GM23338 (cell line): Measurements from ENCODE around the gene NTM. TPM values are rescaled to one million over a fixed set of nuclear protein-coding genes. Genes with fewer than 3 reads are reported as not detected.

ENCODE experiments used
- ATAC-seq: fragments of 200-7000 bp; cut with Tn5 transposase; 3 replicates; pipeline ENCODE4 v1.9.1; 2020
- DNase-seq: peaks from one replicate; pipeline ENCODE4 v3.0.0-alpha.2; 2015; ENCODE audit warnings: low spot score
- H2AFZ ChIP-seq: fragments of 200-600 bp; sonication (generic); 2 replicates; pipeline ENCODE4 v1.8.0; 2016; ENCODE audit warnings: antibody characterized with exemption, mild to moderate bottlenecking, moderate library complexity
- H3F3A ChIP-seq: fragments of 200-600 bp; sonication (generic); replicated peaks from 2 replicates; pipeline ENCODE4 v1.8.0; 2017; ENCODE audit warnings: antibody characterized with exemption, mixed run types, low read depth
- H3K27ac ChIP-seq: fragments of 200-600 bp; sonication (generic); 2 replicates; pipeline ENCODE4 v1.6.1; 2016; ENCODE audit warnings: low read depth
- H3K27me3 ChIP-seq: fragments of 200-600 bp; sonication (generic); 2 replicates; pipeline ENCODE4 v1.8.0; 2016; ENCODE audit warnings: mild to moderate bottlenecking, mixed run types, moderate library complexity; ENCODE audit not compliant: insufficient read depth
- H3K36me3 ChIP-seq: fragments of 200-600 bp; sonication (generic); 2 replicates; pipeline ENCODE4 v1.8.0; 2016; ENCODE audit warnings: mild to moderate bottlenecking; ENCODE audit not compliant: insufficient read depth
- H3K4me1 ChIP-seq: fragments of 200-600 bp; sonication (generic); 2 replicates; pipeline ENCODE4 v1.8.0; 2016; ENCODE audit warnings: mild to moderate bottlenecking, moderate library complexity; ENCODE audit not compliant: insufficient read depth
- H3K4me2 ChIP-seq: fragments of 200-600 bp; sonication (generic); 2 replicates; pipeline ENCODE4 v1.7.1; 2017; ENCODE audit warnings: mixed run types
- H3K4me3 ChIP-seq: fragments of 200-600 bp; sonication (generic); 2 replicates; pipeline ENCODE4 v1.6.1; 2016; ENCODE audit warnings: mixed run types
- H3K79me2 ChIP-seq: fragments of 200-600 bp; sonication (generic); replicated peaks from 2 replicates; pipeline ENCODE4 v1.8.0; 2017; ENCODE audit warnings: mild to moderate bottlenecking; ENCODE audit not compliant: insufficient read depth
- H3K9me2 ChIP-seq: fragments of 200-600 bp; sonication (generic); 2 replicates; pipeline ENCODE4 v1.8.0; 2017; ENCODE audit not compliant: insufficient read depth
- H4K20me1 ChIP-seq: fragments of 200-600 bp; sonication (generic); replicated peaks from 2 replicates; pipeline ENCODE4 v1.8.0; 2017; ENCODE audit warnings: mild to moderate bottlenecking; ENCODE audit not compliant: insufficient read depth
- H3K27ac Mint-ChIP-seq: 2 replicates; pipeline ENCODE4 v1.8.0; 2020; ENCODE audit warnings: inconsistent platforms, mild to moderate bottlenecking, moderate library complexity, mixed read lengths
- H3K27me3 Mint-ChIP-seq: 3 replicates; pipeline ENCODE4 v1.8.0; 2022; ENCODE audit warnings: low read depth, mild to moderate bottlenecking, moderate library complexity, mixed read lengths, inconsistent platforms; ENCODE audit not compliant: insufficient read depth, poor library complexity
- H3K36me3 Mint-ChIP-seq: 3 replicates; pipeline ENCODE4 v1.8.0; 2021; ENCODE audit warnings: low read depth, mild to moderate bottlenecking, inconsistent platforms, moderate library complexity, mixed read lengths
- H3K4me1 Mint-ChIP-seq: 3 replicates; pipeline ENCODE4 v1.8.0; 2020; ENCODE audit warnings: mild to moderate bottlenecking, inconsistent platforms, mixed read lengths
- H3K4me3 Mint-ChIP-seq: 3 replicates; pipeline ENCODE4 v1.8.0; 2021; ENCODE audit warnings: moderate library complexity, mild to moderate bottlenecking, inconsistent platforms, mixed read lengths
- H3K9me3 Mint-ChIP-seq: 3 replicates; pipeline ENCODE4 v1.8.0; 2020; ENCODE audit warnings: moderate library complexity, mild to moderate bottlenecking, inconsistent platforms, mixed read lengths
- EZH2 ChIP-seq: fragments of 200-600 bp; sonication (generic); IDR thresholded peaks from one replicate; pipeline ENCODE4 v1.8.0; 2017; ENCODE audit warnings: antibody characterized with exemption, mild to moderate bottlenecking, low read depth; ENCODE audit not compliant: unreplicated experiment
- JUNB ChIP-seq: IDR thresholded peaks from one replicate; pipeline ENCODE4 v1.6.1; 2016; ENCODE audit warnings: antibody characterized with exemption; ENCODE audit not compliant: unreplicated experiment
- NANOG ChIP-seq: IDR thresholded peaks from 2 replicates; pipeline ENCODE4 v1.6.1; 2016; ENCODE audit warnings: antibody characterized with exemption, borderline replicate concordance
- POLR2AphosphoS5 ChIP-seq: IDR thresholded peaks from 2 replicates; pipeline ENCODE4 v1.6.1; 2016; ENCODE audit warnings: antibody characterized with exemption, low read depth
- STAT1 ChIP-seq: IDR thresholded peaks from one replicate; pipeline ENCODE4 v1.6.1; 2016; ENCODE audit warnings: antibody characterized with exemption; ENCODE audit not compliant: unreplicated experiment
- ZNF331 ChIP-seq: fragments of 250-450 bp; sonication (Bioruptor Pico); IDR thresholded peaks from 2 replicates; pipeline ENCODE4 v1.5.0; 2020; ENCODE audit warnings: low read depth, mild to moderate bottlenecking, moderate library complexity
- polyA plus RNA-seq: library from polyadenylated mRNA; unstranded; fragments of >200 nt; fragmentation: Nextera tagmentation; extraction: Ambion mirVana; gene quantifications from 2 replicates; pipeline ENCODE4 v1.2.1, GENCODE V29; 2016
- total RNA-seq: library from RNA; depleted of rRNA; stranded (reverse); fragments of >200 nt; shearing (Covaris generic); gene quantifications from 2 replicates; pipeline ENCODE4 v1.2.3, GENCODE V29; 2014
- TF ChIP-seq, protein P1 (sequence below): fragments of 250-450 bp; sonication (Bioruptor Pico); IDR thresholded peaks from 2 replicates; pipeline ENCODE4 v1.5.0; 2020; ENCODE audit warnings: mild to moderate bottlenecking, moderate library complexity
- TF ChIP-seq, protein P2 (sequence below): IDR thresholded peaks from 2 replicates; pipeline ENCODE4 v1.6.1; 2016; ENCODE audit warnings: antibody characterized with exemption
- TF ChIP-seq, protein P3 (sequence below), 2 experiments: fragments of 200-600 bp in 1 of 2; sonication (generic) in 1 of 2; conservative IDR thresholded peaks; 2 replicates each; pipeline versions ENCODE4 v1.5.1 to v1.6.1; 2016 to 2017; ENCODE audit warnings: antibody characterized with exemption in 2 of 2, low read depth in 2 of 2, mild to moderate bottlenecking in 2 of 2, moderate library complexity in 1 of 2
- TF ChIP-seq, protein P4 (sequence below): IDR thresholded peaks from one replicate; pipeline ENCODE4 v1.6.1; 2018; ENCODE audit warnings: antibody characterized with exemption; ENCODE audit not compliant: unreplicated experiment

The NTM gene
- total and polyA plus RNA-seq, 2 experiments from 2014 or later, result 10.6 to 14.6 TPM

DNA sequence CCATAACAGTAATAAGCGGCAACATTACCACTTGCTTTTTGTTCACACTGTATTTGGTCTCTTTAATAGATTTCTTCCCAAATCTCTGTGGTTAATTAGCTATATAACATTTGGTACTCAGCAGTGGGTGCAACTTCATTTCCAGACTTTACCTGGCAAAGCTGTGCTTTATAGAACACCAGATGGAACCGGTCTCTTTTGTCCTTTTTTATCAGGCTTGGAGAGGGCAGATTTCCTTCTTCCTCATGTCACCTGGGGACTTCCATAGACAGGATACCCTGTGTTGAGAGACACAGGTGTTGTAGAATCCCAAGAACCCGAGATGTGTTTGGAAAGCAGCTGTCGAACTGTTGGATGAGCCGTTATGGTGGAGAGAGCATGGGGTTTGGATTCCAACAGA lies 393.7 kb downstream of the NTM start (continued):
- TF ChIP-seq, protein P1, sequence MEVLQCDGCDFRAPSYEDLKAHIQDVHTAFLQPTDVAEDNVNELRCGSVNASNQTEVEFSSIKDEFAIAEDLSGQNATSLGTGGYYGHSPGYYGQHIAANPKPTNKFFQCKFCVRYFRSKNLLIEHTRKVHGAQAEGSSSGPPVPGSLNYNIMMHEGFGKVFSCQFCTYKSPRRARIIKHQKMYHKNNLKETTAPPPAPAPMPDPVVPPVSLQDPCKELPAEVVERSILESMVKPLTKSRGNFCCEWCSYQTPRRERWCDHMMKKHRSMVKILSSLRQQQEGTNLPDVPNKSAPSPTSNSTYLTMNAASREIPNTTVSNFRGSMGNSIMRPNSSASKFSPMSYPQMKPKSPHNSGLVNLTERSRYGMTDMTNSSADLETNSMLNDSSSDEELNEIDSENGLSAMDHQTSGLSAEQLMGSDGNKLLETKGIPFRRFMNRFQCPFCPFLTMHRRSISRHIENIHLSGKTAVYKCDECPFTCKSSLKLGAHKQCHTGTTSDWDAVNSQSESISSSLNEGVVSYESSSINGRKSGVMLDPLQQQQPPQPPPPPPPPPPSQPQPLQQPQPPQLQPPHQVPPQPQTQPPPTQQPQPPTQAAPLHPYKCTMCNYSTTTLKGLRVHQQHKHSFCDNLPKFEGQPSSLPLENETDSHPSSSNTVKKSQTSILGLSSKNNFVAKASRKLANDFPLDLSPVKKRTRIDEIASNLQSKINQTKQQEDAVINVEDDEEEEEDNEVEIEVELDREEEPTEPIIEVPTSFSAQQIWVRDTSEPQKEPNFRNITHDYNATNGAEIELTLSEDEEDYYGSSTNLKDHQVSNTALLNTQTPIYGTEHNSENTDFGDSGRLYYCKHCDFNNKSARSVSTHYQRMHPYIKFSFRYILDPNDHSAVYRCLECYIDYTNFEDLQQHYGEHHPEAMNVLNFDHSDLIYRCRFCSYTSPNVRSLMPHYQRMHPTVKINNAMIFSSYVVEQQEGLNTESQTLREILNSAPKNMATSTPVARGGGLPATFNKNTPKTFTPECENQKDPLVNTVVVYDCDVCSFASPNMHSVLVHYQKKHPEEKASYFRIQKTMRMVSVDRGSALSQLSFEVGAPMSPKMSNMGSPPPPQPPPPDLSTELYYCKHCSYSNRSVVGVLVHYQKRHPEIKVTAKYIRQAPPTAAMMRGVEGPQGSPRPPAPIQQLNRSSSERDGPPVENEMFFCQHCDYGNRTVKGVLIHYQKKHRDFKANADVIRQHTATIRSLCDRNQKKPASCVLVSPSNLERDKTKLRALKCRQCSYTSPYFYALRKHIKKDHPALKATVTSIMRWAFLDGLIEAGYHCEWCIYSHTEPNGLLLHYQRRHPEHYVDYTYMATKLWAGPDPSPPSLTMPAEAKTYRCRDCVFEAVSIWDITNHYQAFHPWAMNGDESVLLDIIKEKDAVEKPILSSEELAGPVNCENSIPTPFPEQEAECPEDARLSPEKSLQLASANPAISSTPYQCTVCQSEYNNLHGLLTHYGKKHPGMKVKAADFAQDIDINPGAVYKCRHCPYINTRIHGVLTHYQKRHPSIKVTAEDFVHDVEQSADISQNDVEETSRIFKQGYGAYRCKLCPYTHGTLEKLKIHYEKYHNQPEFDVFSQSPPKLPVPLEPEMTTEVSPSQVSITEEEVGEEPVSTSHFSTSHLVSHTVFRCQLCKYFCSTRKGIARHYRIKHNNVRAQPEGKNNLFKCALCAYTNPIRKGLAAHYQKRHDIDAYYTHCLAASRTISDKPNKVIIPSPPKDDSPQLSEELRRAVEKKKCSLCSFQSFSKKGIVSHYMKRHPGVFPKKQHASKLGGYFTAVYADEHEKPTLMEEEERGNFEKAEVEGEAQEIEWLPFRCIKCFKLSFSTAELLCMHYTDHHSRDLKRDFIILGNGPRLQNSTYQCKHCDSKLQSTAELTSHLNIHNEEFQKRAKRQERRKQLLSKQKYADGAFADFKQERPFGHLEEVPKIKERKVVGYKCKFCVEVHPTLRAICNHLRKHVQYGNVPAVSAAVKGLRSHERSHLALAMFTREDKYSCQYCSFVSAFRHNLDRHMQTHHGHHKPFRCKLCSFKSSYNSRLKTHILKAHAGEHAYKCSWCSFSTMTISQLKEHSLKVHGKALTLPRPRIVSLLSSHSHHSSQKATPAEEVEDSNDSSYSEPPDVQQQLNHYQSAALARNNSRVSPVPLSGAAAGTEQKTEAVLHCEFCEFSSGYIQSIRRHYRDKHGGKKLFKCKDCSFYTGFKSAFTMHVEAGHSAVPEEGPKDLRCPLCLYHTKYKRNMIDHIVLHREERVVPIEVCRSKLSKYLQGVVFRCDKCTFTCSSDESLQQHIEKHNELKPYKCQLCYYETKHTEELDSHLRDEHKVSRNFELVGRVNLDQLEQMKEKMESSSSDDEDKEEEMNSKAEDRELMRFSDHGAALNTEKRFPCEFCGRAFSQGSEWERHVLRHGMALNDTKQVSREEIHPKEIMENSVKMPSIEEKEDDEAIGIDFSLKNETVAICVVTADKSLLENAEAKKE (CRISPR knock-in tag), result no peak
- TF ChIP-seq, protein P2, sequence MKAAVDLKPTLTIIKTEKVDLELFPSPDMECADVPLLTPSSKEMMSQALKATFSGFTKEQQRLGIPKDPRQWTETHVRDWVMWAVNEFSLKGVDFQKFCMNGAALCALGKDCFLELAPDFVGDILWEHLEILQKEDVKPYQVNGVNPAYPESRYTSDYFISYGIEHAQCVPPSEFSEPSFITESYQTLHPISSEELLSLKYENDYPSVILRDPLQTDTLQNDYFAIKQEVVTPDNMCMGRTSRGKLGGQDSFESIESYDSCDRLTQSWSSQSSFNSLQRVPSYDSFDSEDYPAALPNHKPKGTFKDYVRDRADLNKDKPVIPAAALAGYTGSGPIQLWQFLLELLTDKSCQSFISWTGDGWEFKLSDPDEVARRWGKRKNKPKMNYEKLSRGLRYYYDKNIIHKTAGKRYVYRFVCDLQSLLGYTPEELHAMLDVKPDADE, result no peak
- TF ChIP-seq EZH2, result no peak

DNA sequence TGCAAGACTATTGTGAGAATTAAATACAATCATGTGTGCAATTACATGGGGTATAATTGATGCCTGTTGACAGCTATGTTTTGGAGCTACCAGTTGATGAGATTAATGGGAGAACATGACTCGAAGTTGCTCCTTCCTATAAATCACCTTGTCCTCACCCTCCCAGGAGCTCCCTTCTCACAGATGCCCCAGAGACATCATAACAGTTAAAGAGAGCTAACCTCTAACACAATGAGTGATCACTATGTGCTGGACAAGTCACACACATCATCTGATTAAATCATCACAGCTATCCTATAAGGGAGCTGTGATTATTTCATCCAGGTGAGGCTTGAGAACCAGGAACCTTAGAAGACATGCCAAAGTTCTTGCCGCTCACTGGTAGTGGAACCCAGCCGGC lies 394.2 kb downstream of the NTM start:
- H3K9me3 Mint-ChIP-seq, result no peaks in the 10 kb centered on the region
- TF ChIP-seq NANOG, result no peak
- TF ChIP-seq, protein P3, sequence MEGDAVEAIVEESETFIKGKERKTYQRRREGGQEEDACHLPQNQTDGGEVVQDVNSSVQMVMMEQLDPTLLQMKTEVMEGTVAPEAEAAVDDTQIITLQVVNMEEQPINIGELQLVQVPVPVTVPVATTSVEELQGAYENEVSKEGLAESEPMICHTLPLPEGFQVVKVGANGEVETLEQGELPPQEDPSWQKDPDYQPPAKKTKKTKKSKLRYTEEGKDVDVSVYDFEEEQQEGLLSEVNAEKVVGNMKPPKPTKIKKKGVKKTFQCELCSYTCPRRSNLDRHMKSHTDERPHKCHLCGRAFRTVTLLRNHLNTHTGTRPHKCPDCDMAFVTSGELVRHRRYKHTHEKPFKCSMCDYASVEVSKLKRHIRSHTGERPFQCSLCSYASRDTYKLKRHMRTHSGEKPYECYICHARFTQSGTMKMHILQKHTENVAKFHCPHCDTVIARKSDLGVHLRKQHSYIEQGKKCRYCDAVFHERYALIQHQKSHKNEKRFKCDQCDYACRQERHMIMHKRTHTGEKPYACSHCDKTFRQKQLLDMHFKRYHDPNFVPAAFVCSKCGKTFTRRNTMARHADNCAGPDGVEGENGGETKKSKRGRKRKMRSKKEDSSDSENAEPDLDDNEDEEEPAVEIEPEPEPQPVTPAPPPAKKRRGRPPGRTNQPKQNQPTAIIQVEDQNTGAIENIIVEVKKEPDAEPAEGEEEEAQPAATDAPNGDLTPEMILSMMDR (conservative IDR thresholded peaks at IDR 0.05; ENCODE audit: low read depth in 2 of 2), result no peak
- no peak for TF ChIP-seq STAT1
- TF ChIP-seq JUNB, result no peak
- TF ChIP-seq, protein P4, sequence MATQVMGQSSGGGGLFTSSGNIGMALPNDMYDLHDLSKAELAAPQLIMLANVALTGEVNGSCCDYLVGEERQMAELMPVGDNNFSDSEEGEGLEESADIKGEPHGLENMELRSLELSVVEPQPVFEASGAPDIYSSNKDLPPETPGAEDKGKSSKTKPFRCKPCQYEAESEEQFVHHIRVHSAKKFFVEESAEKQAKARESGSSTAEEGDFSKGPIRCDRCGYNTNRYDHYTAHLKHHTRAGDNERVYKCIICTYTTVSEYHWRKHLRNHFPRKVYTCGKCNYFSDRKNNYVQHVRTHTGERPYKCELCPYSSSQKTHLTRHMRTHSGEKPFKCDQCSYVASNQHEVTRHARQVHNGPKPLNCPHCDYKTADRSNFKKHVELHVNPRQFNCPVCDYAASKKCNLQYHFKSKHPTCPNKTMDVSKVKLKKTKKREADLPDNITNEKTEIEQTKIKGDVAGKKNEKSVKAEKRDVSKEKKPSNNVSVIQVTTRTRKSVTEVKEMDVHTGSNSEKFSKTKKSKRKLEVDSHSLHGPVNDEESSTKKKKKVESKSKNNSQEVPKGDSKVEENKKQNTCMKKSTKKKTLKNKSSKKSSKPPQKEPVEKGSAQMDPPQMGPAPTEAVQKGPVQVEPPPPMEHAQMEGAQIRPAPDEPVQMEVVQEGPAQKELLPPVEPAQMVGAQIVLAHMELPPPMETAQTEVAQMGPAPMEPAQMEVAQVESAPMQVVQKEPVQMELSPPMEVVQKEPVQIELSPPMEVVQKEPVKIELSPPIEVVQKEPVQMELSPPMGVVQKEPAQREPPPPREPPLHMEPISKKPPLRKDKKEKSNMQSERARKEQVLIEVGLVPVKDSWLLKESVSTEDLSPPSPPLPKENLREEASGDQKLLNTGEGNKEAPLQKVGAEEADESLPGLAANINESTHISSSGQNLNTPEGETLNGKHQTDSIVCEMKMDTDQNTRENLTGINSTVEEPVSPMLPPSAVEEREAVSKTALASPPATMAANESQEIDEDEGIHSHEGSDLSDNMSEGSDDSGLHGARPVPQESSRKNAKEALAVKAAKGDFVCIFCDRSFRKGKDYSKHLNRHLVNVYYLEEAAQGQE, result no peak
- no peak for TF ChIP-seq POLR2AphosphoS5
- TF ChIP-seq, protein P2, result no peak
- TF ChIP-seq ZNF331, result no peak
- no peak for TF ChIP-seq EZH2

More for the DNA sequence above, 394.2 kb downstream of the NTM start:
- H3K9me2 ChIP-seq, result no peaks in the 10 kb centered on the region
- H3K79me2 ChIP-seq, result no peaks in the 10 kb centered on the region
- no peak overlapping the region for H3K4me3 ChIP-seq
- no peak overlapping the region for H3K27ac ChIP-seq
- H3F3A ChIP-seq, result no peaks in the 10 kb centered on the region
- no peaks in the 10 kb centered on the region for H3K36me3 ChIP-seq
- ATAC-seq (no peak), DNase-seq (no peak)
- Mint-ChIP-seq H3K27me3 (peaks cover 9% of the 10 kb centered on the region), H3K4me3 (no peak overlapping the region), H3K27ac (no peak overlapping the region), H3K36me3 (no peaks in the 10 kb centered on the region), H3K4me1 (peaks cover 35% of the 10 kb centered on the region)
- H2AFZ ChIP-seq, result no peak overlapping the region
- H3K4me1 ChIP-seq, result peaks cover 28% of the 10 kb centered on the region
- no peaks in the 10 kb centered on the region for H3K27me3 ChIP-seq
- no peak overlapping the region for H3K4me2 ChIP-seq
- no peaks in the 10 kb centered on the region for H4K20me1 ChIP-seq
